Calu3 (cell line): Measurements from ENCODE around the gene CYTH2. TPM values are rescaled to one million over a fixed set of nuclear protein-coding genes. Genes with fewer than 3 reads are reported as not detected.

ENCODE experiments used
- BruUV-seq: library from RNA; stranded (reverse); fragments of 400-500 nt; replicated peaks from 2 replicates; lab custom pipeline; 2021; lab: Mats Ljungman, UMichigan
- CTCF ChIA-PET: fragments of 300-600 bp; sonication (Branson Sonifier 250); formaldehyde crosslinking; loops from one replicate; lab custom pipeline; 2022; ENCODE audit warnings: antibody characterized with exemption; lab: Charles Lee
- DNase-seq: peaks from one replicate; pipeline ENCODE4 v3.0.0; 2022
- H3K27ac Mint-ChIP-seq: one replicate; pipeline ENCODE4 v1.8.0; 2022; ENCODE audit warnings: mixed read lengths; ENCODE audit not compliant: unreplicated experiment
- H3K27me3 Mint-ChIP-seq: one replicate; pipeline ENCODE4 v1.8.0; 2022; ENCODE audit warnings: mixed read lengths; ENCODE audit not compliant: unreplicated experiment
- H3K36me3 Mint-ChIP-seq: one replicate; pipeline ENCODE4 v1.8.0; 2022; ENCODE audit warnings: mild to moderate bottlenecking, moderate library complexity, mixed read lengths; ENCODE audit not compliant: insufficient read depth, unreplicated experiment
- H3K4me1 Mint-ChIP-seq: one replicate; pipeline ENCODE4 v1.8.0; 2022; ENCODE audit warnings: mild to moderate bottlenecking, low read depth, mixed read lengths; ENCODE audit not compliant: unreplicated experiment
- H3K4me3 Mint-ChIP-seq: one replicate; pipeline ENCODE4 v1.8.0; 2022; ENCODE audit warnings: mild to moderate bottlenecking, low read depth, moderate library complexity, mixed read lengths; ENCODE audit not compliant: unreplicated experiment
- H3K9me3 Mint-ChIP-seq: one replicate; pipeline ENCODE4 v1.8.0; 2022; ENCODE audit warnings: low read depth, mixed read lengths; ENCODE audit not compliant: unreplicated experiment
- CTCF ChIP-seq: fragments of 200-600 bp; IDR thresholded peaks from one replicate; pipeline ENCODE4 v1.8.0; 2022; ENCODE audit warnings: antibody characterized with exemption; ENCODE audit not compliant: unreplicated experiment
- intact Hi-C: fragments of 100-400 bp; cut with micrococcal nuclease; formaldehyde crosslinking; loops from one replicate; pipeline ENCODE4 v1.10.0; 2022; ENCODE audit not compliant: unreplicated experiment
- total RNA-seq: library from RNA; stranded (reverse); gene quantifications from 2 replicates; pipeline ENCODE4 v1.2.3, GENCODE V29; 2022

The CYTH2 gene
- total RNA-seq, 1 experiment from 2014 or later = 109 TPM

DNA sequence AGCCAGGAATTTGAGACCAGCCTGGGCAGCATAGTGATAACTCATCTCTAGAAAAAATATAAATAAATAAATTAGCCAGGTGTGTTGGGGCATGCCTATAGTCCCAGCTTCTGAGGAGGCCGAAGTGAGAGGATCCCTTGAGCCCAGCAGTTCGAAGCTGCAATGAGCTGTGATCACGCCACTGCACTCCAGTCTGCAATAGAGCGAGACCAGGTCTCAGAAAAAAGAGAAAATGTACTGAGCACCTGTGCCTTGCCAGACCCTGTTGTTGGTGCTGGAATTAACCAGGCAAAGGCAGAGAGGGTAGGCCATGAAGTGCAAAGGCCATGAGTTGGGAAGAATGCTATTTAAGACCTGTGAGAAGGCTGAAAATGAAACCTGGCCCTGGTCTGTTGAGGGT is 2.7 kb downstream of the CYTH2 start:
- no peak overlapping the region for H3K4me3 Mint-ChIP-seq
- TF ChIP-seq CTCF = no peak
- no peaks in the 10 kb centered on the region for H3K9me3 Mint-ChIP-seq
- DNase-seq = no peak
- BruUV-seq = no TSS peak
- peaks cover 85% of the 10 kb centered on the region for H3K36me3 Mint-ChIP-seq
- H3K4me1 Mint-ChIP-seq = peaks cover 11% of the 10 kb centered on the region
- intact Hi-C loops = no loop called here
- H3K27ac Mint-ChIP-seq = peak overlapping the region; percentile 47
- CTCF ChIA-PET = no interaction called here
- no peaks in the 10 kb centered on the region for H3K27me3 Mint-ChIP-seq

- no TSS peak for BruUV-seq
- CTCF ChIA-PET = no interaction called here
- H3K9me3 Mint-ChIP-seq = no peaks in the 10 kb centered on the region
- intact Hi-C loops = no loop called here
- no peaks in the 10 kb centered on the region for H3K27me3 Mint-ChIP-seq
- H3K4me3 Mint-ChIP-seq = no peak overlapping the region
- H3K36me3 Mint-ChIP-seq = peaks cover 83% of the 10 kb centered on the region
- no peak for DNase-seq
- no peak overlapping the region for H3K27ac Mint-ChIP-seq
- H3K4me1 Mint-ChIP-seq = peaks cover 11% of the 10 kb centered on the region
- TF ChIP-seq CTCF = no peak
These were observed 4.2 kb downstream of the CYTH2 start for GRCh38 chr19:48473161-48473966.

DNA sequence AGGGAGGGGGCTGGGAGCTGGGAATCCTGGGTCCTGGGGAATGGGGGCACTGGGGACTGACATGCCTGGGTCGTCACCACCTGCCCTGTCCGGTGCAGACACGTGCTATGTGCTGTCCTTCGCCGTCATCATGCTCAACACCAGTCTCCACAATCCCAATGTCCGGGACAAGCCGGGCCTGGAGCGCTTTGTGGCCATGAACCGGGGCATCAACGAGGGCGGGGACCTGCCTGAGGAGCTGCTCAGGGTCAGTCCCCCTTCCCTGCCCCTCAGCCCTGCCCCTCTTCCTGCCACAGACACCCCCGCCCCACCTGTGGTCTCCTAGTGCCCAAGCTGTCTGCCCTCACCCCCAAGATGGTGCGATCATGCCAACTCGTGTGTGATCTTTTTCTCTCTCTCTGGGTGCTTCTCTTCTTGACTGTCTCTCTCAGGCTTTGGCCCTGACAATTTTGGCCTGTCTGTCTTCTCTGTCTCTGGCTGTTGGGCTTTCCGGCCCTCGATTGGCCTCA is 5.0 kb downstream of the CYTH2 start:
- intact Hi-C loops = no loop called here
- Mint-ChIP-seq H3K36me3 (peaks cover 76% of the 10 kb centered on the region), H3K4me3 (no peak overlapping the region), H3K9me3 (no peaks in the 10 kb centered on the region), H3K27ac (no peak overlapping the region), H3K4me1 (peaks cover 11% of the 10 kb centered on the region), H3K27me3 (no peaks in the 10 kb centered on the region)
- TF ChIP-seq CTCF = no peak
- no peak for DNase-seq
- BruUV-seq = no TSS peak
- CTCF ChIA-PET = no interaction called here

DNA sequence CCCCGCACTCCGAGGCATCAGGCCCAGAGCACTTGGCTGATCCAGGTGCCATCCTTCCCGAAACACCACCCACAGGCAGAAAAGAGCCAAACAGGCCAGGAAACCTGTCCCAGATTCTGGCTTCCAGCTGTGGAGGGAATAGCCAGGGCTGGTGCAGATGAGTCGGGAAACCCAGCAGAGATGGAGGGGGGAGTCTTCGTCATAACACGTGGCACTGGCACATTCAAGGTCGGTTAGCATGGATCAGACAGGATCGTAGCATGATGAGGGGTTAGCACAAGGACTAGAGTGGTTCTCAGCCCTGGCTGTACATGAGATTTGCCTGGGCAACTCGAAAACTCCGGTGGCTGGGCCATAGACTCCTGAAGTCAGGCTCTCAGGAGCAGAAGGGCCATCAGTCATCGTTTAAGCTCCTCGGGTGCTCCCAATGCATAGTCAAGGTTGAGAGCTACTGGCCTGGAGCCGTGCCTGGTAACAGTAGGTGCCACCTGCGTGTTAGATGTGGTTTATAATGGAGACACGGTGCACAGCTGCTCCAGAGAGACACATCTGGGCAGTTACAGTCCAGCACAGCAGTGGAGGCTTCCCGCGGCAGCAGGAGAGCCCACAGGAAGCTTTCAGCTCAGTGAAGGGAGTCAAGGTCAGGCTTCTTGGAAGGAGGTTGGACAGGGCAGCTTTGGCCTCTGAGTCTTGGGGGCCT is 6.3 kb downstream of the CYTH2 start:
- Mint-ChIP-seq H3K4me3 (no peak overlapping the region), H3K27me3 (no peaks in the 10 kb centered on the region), H3K9me3 (no peaks in the 10 kb centered on the region), H3K27ac (no peak overlapping the region), H3K36me3 (peaks cover 75% of the 10 kb centered on the region), H3K4me1 (peaks cover 11% of the 10 kb centered on the region)
- CTCF ChIA-PET = interaction anchor here (0.6 kb wide), 1 partner anchor 16 kb away, joined by 6 read pairs; no protein-coding TSS in a partner anchor
- TF ChIP-seq CTCF = no peak
- intact Hi-C loops = no loop called here
- DNase-seq = no peak
- BruUV-seq = no TSS peak
